ENCODE results near the gene KRTAP5-7.
"Not testable (repeated sequence)": the region's sequence is repeated elsewhere in the genome, so short reads cannot be mapped to it uniquely, and the experiment has no call there.

KRTAP5-7 gene

DNA sequence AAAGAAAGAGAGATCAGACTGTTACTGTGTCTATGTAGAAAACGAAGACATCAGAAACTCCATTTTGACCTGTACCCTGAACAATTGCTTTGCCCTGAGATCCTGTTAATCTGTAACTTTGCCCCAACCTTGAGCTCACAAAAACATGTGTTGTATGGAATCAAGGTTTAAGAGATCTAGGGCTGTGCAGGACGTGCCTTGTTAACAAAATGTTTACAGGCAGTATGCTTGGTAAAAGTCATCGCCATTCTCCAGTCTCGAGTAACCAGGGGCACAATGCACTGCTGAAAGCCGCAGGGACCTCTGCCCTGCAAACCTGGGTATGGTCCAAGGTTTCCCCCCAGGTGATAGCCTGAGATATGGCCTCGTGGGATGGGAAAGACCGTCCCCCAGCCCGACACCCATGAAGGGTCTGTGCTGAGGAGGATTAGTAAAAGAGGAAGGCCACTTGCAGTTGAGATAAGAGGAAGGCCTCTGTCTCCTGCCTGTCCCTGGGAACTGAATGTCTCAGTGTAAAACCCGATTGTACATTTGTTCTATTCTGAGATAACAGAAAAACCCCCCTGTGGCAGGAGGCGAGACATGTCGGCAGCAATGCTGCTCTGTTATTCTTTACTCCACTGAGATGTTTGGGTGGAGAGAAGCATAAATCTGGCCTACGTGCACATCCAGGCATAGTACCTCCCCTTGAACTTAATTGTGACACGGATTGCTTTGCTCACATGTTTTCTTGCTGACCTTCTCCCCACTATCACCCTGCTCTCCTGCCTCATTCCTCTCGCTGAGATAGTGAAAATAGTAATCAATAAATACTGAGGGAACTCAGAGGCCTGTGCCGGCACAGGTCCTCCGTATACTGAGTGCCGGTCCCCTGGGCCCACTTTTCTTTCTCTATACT, 7.9 kb downstream of the KRTAP5-7 start:
- DNase-seq (ENCODE audit: low read depth): not testable (repeated sequence)

DNA sequence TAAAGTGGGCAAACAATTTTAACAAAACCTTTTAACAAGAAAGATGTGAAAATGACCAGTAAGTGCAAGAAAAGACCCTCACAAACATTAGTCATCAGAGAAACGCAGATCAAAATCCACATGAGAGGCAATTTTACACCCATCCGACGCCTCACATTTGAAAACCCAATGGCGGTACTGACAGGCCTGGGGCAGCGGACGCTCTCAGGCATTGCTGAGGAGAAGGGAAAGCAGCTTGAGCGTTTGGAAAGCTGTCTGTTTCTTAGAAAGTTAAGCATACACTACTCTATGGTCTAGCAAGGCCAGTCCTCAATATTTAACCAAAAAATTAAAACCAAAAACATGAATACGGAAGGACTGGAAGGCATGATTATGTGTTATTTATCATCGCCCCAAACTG, 8.8 kb downstream of the KRTAP5-7 start:
- no peak for DNase-seq (ENCODE audit: low read depth)

DNA sequence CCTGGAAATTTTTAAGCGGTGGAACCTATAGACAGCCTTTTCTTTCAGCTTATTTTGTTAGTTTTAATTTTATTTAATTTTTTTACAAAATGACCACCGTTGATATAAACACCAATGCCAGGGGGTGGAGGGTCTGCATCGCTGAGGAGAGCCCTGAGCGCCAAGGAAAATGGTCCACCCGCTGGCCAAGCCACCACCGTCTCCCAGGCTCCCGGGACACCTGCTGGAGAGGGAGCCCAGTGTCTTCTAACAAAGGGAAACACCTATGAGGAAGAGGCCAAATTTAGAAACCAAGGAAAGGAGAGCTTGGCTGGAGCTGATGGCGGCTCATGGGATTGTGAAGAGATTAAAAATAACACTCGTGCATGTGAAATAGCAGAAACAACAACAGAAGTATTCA, 10.5 kb downstream of the KRTAP5-7 start:
- DNase-seq (ENCODE audit: low read depth): no peak

DNA sequence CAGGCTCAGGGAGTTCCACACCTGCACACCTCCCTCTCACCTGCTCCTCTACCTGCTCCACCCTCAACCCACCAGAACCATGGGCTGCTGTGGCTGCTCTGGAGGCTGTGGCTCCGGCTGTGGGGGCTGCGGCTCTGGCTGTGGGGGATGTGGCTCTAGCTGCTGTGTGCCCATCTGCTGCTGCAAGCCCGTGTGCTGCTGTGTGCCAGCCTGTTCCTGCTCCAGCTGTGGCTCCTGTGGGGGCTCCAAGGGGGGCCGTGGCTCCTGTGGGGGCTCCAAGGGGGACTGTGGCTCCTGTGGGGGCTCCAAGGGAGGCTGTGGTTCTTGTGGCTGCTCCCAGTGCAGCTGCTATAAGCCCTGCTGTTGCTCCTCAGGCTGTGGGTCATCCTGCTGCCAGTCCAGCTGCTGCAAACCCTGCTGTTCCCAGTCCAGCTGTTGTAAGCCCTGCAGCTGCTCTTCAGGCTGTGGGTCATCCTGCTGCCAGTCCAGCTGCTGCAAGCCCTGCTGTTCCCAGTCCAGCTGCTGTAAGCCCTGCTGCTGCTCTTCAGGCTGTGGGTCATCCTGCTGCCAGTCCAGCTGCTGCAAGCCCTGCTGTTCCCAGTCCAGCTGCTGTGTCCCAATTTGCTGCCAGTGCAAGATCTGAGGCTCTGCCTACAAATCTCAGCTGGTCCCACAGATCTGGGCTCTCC, 11.1 kb downstream of the KRTAP5-7 start, which contains the start of gene KRTAP5-8:
TSS of gene KRTAP5-8 (plus strand) at position 49 of the 689 bp plus-strand sequence. CDS start at position 80, 31 bp downstream.
- not testable (repeated sequence) for DNase-seq (ENCODE audit: low read depth)

DNA sequence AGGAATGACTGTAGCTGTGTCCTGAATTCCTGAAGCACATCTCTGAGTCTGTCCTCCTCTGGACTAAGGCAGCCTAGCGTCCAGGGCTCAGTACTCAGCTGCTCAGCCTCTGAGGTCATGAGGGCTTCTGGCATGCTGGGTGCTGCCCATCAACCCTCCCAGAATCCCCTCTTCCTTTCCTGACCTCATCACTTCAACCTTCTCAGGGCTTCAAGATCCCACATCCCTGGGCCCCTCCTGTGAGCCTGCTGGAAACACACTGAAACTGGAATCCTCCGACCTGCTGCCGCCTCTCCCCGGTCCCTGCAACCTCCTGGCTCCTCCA, 11.6 kb downstream of the KRTAP5-7 start:
- DNase-seq (ENCODE audit: low read depth): no peak

DNA sequence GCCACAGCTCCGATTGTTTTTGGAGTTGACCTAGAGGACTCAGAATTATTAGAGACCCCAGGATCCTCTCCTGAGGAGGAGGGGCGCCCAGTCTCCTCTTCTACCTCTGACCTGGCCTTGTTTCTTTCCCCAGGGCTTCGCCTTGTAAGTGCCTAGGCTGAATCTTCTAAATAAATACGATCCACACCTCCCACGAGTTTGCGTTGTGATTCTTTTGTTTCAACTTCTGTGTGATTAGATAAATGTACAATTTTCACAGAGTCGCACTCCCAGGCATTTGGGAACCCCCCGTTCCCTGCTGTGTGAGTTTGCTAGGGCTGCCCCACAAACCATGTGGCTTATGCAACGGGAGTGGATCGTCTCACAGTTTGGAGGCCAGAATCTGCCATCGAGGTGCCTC, 11.9 kb downstream of the KRTAP5-7 start:
- DNase-seq (ENCODE audit: low read depth): no peak

DNA sequence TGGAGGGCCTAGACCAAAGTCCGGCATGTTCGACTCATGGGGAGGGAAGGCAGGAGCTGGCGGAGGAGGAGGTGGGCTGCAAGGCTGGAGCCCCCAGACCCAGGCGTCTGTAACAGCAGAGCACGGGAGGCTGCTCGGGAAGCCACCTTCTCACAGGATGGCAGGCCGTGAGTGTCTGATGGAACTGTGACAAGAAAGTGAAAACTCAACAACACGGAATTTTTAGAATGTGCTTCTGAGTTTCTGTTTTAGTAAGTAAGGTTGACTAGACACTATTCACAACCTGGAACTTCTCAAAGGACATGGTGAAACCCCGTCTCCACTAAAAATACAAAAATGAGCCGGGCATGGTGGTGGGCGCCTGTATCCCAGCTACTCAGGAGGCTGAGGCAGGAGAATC, 12.9 kb downstream of the KRTAP5-7 start:
- not testable (repeated sequence) for DNase-seq (ENCODE audit: low read depth)

DNA sequence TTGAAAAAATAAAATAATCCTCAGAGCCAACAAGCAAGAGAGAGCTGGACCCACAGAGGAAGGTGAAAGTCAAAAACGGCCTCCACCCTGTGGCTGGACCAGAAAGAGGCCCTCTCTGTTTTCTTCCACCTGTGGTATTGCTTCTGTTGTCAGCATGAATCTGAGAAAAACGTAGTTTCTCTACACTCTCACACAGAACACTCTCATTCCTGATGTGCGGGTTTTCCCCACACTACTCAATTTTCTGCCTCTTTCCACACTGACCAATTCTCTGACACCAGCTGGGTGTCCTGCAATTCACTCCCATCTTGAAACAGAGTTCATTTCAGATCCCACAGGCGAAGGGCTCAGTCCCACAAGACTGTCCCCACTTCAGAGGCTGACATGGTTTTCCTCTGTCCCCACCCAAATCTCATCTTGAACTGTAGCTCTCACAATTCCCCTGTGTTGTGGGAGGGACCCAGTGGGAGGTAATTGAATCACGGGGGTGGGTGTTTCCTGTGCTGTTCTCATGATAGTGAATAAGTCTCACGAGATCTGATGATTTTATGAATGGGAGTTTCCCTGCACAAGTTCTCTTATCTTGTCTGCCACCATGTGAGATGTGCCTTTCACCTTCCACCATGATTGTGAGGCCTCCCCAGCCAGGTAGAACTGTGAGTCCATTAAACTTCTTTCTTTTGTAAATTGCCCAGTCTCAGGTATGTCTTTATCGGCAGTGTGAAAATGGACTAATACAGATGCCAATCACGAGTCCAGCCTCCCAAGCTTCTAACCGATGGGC, 13.6 kb downstream of the KRTAP5-7 start:
- DNase-seq (ENCODE audit: low read depth): not testable (repeated sequence)

DNA sequence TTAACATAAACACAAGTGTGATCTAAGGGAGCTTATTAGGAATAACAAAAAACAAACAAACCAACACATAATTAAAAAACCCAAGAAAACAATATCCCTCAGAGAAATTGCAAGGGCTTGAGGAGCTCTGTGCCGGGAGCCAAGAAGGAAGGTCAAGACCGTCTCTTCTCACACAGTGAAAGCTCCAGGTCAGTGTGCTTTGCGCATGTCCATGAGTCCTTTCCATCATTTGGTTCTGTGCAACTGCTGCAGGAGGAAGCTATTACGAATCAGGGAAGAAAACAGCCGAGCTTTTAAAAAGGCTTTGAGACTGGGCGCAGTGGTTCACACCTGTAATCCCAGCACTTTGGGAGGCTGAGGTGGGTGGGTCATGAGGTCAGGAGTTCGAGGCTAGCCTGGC, 15.3 kb downstream of the KRTAP5-7 start:
- no peak for DNase-seq (ENCODE audit: low read depth)

DNA sequence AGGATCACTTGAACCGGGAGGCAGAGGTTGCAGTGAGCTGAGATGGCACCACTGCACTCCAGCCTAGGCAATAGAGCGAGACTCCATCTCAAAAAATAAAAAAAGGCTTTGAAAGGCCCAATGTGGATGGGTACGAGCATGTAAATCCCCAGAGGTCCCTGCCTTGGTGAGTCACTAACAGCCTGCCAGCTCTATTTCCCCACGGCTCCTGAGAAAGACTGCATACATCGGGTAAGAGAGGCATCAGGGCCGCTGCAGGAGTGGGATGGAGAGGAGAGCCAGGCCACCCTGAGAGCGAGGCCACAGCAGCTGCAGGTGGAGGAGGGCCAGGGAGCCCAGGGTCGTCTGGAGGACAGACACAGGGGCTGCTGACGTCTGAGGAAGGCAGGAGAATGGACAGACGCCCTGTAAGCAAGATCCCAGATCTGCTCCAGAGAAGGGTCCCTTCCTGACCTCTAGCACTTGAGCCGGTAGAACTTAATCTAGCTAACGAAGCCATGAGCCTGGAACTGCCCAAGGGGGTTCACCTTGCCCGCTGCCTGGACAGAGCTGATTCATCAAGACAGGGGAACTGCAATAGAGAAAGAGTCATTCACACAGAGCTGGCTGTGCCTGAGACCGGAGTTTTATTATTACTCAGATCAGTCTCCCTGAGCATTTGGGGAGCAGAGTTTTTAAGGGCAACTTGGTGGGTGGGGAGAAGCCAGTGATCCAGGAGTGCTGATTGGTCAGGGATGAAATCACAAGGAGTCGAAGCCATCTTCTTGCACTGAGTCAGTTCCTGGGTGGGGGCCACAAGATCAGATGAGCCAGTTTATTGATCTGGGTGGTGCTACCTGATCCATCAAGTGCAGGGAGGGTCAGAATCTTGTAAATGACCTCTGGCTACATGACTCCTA, 16.1 kb downstream of the KRTAP5-7 start:
- DNase-seq (ENCODE audit: low read depth): no peak

DNA sequence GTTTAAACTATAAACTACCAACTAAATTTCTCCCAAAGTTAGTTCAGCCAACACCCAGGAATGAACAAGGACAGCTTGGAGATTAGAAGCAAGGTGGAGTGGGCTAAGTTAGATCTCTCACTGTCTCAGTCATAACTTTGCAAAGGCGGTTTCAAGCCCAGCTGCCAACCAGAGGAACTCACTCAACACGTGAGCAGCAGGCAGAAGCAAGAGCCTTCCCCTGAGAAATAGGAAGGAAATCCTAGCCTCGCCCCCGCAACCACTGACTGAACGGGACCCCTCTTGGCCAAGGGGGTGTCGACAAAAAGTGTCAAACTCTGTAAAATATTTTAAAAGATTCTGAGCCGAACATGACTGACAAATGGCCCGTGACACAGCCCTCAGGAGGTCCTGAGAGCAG, 16.8 kb downstream of the KRTAP5-7 start:
- no peak for DNase-seq (ENCODE audit: low read depth)

DNA sequence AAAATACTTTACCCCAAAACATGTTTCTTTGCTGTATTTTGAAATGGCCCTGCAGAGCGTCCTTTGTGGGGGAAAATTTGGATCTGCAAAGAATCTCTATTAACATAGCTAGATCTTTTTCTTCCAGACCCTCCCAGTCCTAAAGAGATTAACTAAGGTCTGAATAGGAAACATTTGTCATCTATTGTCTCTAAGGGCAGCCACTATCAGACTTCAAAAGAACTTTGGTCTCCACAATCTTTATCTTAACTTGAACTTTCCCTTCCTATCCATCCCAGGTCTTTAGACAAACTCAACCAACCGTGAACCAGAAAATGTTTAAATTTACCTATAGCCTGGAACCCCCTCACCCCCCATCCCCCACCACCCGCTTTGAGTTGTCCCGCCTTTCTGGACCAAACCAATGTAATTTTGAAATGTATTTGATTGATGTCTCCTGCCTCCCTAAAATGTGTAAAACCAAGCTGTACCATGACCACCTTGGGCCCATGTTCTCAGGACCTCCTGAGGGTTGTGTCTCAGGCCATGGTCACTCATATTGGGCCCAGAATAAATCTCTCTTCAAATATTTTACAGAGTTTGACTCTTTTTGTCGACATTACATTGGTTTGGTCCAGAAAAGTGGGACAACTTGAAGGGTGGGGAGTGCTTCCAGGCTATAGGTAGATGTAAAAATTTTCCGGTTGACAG, 17.6 kb downstream of the KRTAP5-7 start:
- DNase-seq (ENCODE audit: low read depth): no peak

DNA sequence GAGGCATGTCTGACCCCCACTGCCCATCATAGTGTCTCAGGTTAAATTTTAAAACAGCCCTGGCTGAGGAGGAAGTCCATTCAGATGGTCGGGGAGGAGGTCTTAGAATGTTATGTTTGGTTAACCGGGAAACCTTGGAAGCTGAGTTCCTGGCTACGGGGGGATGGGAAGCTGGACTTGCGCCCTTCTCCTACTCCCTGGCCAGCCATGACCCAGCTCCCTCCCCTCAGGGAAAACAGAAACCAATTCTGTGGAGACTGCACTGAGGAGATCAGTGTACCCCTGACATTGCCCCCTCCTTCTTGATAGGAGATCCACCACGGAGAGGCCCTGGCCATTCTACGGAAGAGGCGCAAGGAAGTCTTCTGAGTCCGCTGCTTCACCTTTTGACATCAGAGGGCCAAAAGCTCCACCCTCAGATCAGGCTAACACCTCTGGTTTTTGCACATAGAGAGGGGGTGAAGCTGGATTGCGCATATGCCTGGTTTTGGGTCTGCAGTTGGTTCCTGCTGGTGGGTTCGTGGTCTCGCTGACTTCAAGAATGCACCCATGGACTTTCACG, 18.4 kb downstream of the KRTAP5-7 start:
- DNase-seq (ENCODE audit: low read depth): no peak

DNA sequence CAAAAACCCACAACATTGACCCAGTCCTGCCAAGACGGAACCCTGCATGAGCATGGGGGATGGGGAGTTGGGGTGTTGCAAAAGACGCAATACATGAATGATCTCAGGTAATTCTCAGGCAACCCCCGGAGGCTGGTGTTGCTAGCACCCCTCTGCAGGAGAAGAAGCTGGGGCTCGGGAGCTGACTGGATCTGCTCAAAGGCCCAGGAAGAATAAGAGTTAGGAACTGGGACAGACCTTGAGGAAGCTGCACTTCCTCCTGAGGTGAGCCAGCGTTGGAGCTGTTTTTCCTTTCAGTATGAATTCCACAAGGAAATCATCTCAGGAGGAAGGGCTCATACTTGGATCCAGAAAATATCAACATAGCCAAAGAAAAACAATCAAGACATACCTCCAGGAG, 21.1 kb downstream of the KRTAP5-7 start, which contains the start of gene KRTAP5-9:
TSS of gene KRTAP5-9 (plus strand) at position 301 of the 400 bp plus-strand sequence. CDS start 238 bp downstream, outside the sequence.
- no peak for DNase-seq (ENCODE audit: low read depth)

DNA sequence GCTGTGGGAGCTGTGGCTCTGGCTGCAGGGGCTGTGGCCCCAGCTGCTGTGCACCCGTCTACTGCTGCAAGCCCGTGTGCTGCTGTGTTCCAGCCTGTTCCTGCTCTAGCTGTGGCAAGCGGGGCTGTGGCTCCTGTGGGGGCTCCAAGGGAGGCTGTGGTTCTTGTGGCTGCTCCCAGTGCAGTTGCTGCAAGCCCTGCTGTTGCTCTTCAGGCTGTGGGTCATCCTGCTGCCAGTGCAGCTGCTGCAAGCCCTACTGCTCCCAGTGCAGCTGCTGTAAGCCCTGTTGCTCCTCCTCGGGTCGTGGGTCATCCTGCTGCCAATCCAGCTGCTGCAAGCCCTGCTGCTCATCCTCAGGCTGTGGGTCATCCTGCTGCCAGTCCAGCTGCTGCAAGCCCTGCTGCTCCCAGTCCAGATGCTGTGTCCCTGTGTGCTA, 21.7 kb downstream of the KRTAP5-7 start:
- DNase-seq (ENCODE audit: low read depth): no peak

DNA sequence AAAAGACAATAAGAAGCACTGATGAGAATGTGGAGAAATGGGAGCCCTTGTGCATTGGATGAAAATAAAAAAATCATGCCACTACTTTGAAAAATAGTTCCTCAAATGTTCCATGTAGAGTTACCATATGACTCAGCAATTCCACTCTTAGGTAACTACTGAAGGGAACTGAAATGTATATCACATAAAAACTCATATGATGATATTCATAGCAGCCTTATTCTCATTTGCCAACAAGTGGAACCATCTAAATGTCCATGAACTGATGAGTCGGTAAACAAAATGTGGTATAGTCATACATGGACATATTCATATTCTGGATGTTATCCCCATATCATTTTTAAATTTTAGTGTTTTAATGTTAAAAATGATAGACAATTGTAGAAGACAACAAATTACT, 24.6 kb downstream of the KRTAP5-7 start:
- DNase-seq (ENCODE audit: low read depth): no peak

DNA sequence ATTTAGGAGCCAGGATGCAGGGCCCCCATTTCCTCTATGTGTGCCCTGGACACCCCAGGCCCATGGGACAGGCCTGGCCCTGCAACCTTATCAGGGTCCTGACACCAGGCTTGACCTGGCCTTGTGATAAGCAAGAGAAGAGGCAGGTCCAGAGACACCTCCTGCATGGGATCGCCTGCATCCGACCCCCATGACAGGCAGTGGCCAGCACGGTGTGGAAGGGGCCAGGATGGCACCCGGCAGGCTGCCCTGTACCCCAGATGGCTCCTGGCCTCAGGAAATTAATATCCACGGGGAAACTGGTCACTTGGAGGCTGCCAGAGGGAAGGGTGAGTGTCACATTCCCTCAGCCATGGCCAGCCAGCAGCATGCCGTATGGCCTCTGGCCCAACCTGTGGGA, 27.9 kb downstream of the KRTAP5-7 start:
- no peak for DNase-seq (ENCODE audit: low read depth)

DNA sequence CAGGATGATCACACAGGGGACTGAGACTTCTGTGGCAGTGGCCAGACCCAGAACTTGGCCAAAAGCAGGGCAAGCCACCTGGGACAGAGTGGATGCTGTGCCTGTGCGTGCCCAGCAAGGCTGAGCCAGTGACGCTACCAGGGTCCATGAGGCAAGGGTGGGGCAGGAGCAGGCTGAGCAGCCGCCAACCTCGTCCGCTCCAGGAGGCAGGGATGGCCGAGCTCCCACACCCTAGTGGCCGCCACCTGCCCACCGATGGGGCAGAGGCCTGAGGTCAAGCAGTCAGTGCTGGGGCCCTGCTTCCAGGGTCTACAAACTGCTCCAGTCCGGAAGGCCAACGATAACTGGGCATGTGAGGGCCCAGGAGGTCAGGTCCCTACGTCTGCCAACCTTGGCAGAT, 28.4 kb downstream of the KRTAP5-7 start:
- DNase-seq (ENCODE audit: low read depth): no peak

DNA sequence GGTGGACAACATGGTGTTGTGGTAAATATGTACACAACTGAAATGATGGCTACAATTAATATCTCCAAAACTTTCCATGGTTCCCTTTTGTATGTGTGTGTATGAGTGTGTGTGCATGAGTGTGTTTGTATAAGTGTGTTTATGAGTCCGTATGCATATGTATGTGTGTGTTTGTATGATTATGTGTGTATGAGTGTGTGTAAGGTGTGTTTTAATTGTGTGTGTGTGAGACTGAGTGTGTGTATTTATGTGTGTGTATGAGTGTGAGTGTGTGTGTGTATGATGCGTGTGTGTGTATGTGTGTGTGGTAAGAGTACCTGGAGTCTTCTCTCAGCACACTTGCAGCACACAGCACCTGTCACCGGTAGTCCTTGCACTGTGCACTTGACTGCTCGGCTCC, 29.0 kb downstream of the KRTAP5-7 start:
- no peak for DNase-seq (ENCODE audit: low read depth)

DNA sequence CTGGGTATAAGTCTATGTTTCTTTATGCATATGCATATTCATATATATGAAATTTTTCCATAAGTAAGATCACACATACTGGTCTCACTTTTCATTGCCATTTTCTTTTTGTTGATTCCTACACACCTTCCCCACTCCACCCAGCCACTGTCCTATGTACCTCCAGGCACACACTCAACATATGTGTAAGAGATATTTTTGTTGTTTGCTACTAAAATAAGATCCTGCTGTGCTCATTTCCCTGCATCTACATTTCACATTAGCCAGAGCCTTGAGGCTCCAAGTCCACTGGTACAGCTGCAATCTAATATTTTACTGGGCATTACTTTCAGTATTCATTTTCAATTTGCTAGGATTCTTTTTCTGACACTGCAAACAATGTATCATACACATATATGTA, 30.2 kb downstream of the KRTAP5-7 start:
- no peak for DNase-seq (ENCODE audit: low read depth)

Measured in EH (cell line).